Neural progenitor cell (in vitro differentiated cells): ENCODE measurements around the gene EPHB2.

Experiments
- EZH2phosphoT487 ChIP-seq: fragments of 200-600 bp; sonication (generic); IDR thresholded peaks from 2 replicates; pipeline ENCODE4 v1.6.1; 2017; ENCODE audit warnings: antibody characterized with exemption
- TF ChIP-seq, protein P1 (sequence below): fragments of 200-600 bp; sonication (generic); IDR thresholded peaks from 2 replicates; pipeline ENCODE4 v1.5.1; 2017; ENCODE audit warnings: antibody characterized with exemption, mild to moderate bottlenecking

DNA sequence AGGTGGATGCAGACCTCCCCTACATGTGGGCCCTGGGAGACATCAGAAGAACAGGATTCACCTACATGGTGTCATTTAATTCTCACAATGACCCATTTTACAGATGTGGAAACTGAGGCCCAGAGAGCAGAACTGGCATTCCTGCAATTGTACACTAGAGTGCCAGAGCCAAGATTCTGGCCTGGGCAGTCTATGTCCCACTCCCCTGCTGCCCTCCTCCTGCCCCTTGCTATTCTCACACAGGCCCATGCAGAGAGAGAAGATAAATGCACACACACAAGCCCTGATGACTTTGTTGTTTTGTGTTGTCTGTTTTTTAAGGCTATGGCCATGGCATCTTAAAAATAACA, 64.2 kb downstream of the EPHB2 start:
- TF ChIP-seq, protein P1, sequence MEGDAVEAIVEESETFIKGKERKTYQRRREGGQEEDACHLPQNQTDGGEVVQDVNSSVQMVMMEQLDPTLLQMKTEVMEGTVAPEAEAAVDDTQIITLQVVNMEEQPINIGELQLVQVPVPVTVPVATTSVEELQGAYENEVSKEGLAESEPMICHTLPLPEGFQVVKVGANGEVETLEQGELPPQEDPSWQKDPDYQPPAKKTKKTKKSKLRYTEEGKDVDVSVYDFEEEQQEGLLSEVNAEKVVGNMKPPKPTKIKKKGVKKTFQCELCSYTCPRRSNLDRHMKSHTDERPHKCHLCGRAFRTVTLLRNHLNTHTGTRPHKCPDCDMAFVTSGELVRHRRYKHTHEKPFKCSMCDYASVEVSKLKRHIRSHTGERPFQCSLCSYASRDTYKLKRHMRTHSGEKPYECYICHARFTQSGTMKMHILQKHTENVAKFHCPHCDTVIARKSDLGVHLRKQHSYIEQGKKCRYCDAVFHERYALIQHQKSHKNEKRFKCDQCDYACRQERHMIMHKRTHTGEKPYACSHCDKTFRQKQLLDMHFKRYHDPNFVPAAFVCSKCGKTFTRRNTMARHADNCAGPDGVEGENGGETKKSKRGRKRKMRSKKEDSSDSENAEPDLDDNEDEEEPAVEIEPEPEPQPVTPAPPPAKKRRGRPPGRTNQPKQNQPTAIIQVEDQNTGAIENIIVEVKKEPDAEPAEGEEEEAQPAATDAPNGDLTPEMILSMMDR: no peak
- TF ChIP-seq EZH2phosphoT487: no peak
